ENCODE data around the gene ARHGEF3. TPM values are rescaled to one million over a fixed set of nuclear protein-coding genes. Genes with fewer than 3 reads are reported as not detected.

Gene ARHGEF3
- total RNA-seq, 1 donor from 2014 or later: 92.7 TPM

- intact Hi-C loops (cut with micrococcal nuclease): no loop called here
Measured at GRCh38 chr3:56796996-56797395, 4.8 kb downstream of the ARHGEF3 start.

- intact Hi-C loops (cut with micrococcal nuclease): no loop called here
Measured at GRCh38 chr3:56796202-56796601, 5.5 kb downstream of the ARHGEF3 start.

GRCh38 chr3:56795829-56796185 is 5.9 kb downstream of the ARHGEF3 start:
- intact Hi-C loops (cut with micrococcal nuclease): no loop called here

GRCh38 chr3:56795097-56795828 is 6.5 kb downstream of the ARHGEF3 start:
- intact Hi-C loops (cut with micrococcal nuclease): no loop called here

- intact Hi-C loops (cut with micrococcal nuclease): no loop called here
Measured at GRCh38 chr3:56792193-56792592, 9.6 kb downstream of the ARHGEF3 start.

GRCh38 chr3:56790016-56790821 is 11.5 kb downstream of the ARHGEF3 start:
- intact Hi-C loops (cut with micrococcal nuclease): loop anchor here (1.0 kb wide), 2 partner anchors 8 to 9 kb away; no protein-coding TSS in a partner anchor

- intact Hi-C loops (cut with micrococcal nuclease): loop anchor here (2.0 to 10.0 kb wide), 2 partner anchors 766 to 1246 kb away; partner anchors contain the start of gene PDE12
Measured at GRCh38 chr3:56789076-56789475, 12.7 kb downstream of the ARHGEF3 start.

GRCh38 chr3:56788521-56788920 is 13.2 kb downstream of the ARHGEF3 start:
- intact Hi-C loops (cut with micrococcal nuclease): loop anchor here (2.0 to 10.0 kb wide), 2 partner anchors 766 to 1246 kb away; partner anchors contain the start of gene PDE12

- intact Hi-C loops (cut with micrococcal nuclease): loop anchor here (2.0 to 10.0 kb wide), 2 partner anchors 767 to 1247 kb away; partner anchors contain the start of gene PDE12
Measured at GRCh38 chr3:56787784-56788256, 13.9 kb downstream of the ARHGEF3 start.

GRCh38 chr3:56787258-56787775 is 14.4 kb downstream of the ARHGEF3 start:
- intact Hi-C loops (cut with micrococcal nuclease): loop anchor here (10.0 kb wide), 1 partner anchor 767 kb away; the partner anchor contains the start of gene PDE12

- intact Hi-C loops (cut with micrococcal nuclease): loop anchor here (10.0 kb wide), 1 partner anchor 769 kb away; the partner anchor contains the start of gene PDE12
Measured at GRCh38 chr3:56785499-56785898, 16.2 kb downstream of the ARHGEF3 start.

GRCh38 chr3:56784448-56785001 is 17.2 kb downstream of the ARHGEF3 start:
- intact Hi-C loops (cut with micrococcal nuclease): loop anchor here (1.0 to 10.0 kb wide), 5 partner anchors 15 to 1568 kb away; partner anchors contain the start of genes ARF4 and PDE12

- intact Hi-C loops (cut with micrococcal nuclease): loop anchor here (1.0 to 10.0 kb wide), 7 partner anchors 15 to 1568 kb away; partner anchors contain the start of genes ARF4 and PDE12
Measured at GRCh38 chr3:56783644-56784447, 17.9 kb downstream of the ARHGEF3 start.

GRCh38 chr3:56782906-56783305 is 18.8 kb downstream of the ARHGEF3 start:
- intact Hi-C loops (cut with micrococcal nuclease): loop anchor here (1.0 to 10.0 kb wide), 6 partner anchors 7 to 1569 kb away; partner anchors contain the start of genes ARF4 and PDE12

- intact Hi-C loops (cut with micrococcal nuclease): loop anchor here (1.0 to 10.0 kb wide), 4 partner anchors 8 to 1570 kb away; partner anchors contain the start of genes ARF4 and PDE12
Measured at GRCh38 chr3:56782215-56782614, 19.5 kb downstream of the ARHGEF3 start.

GRCh38 chr3:56781762-56782161 is 20.0 kb downstream of the ARHGEF3 start:
- intact Hi-C loops (cut with micrococcal nuclease): loop anchor here (1.0 to 10.0 kb wide), 4 partner anchors 9 to 1571 kb away; partner anchors contain the start of genes ARF4 and PDE12

- intact Hi-C loops (cut with micrococcal nuclease): loop anchor here (5.0 to 10.0 kb wide), 3 partner anchors 774 to 1571 kb away; partner anchors contain the start of genes ARF4 and PDE12
Measured at GRCh38 chr3:56780936-56781335, 20.8 kb downstream of the ARHGEF3 start.

- intact Hi-C loops (cut with micrococcal nuclease): no loop called here
Measured at GRCh38 chr3:56778893-56779292, 22.9 kb downstream of the ARHGEF3 start.

GRCh38 chr3:56776556-56776950 is 25.2 kb downstream of the ARHGEF3 start:
- intact Hi-C loops (cut with micrococcal nuclease): no loop called here

Data from T-helper 1 cell treated with Interleukin-12 subunit alpha and Interleukin-12 subunit beta and Interleukin-4 antibody, amounts not matched to agents 30 ng/mL and 1 ng/mL, for 36 hours (primary cell).